Gastroesophageal sphincter (tissue), 3 donors: ENCODE results near the gene LARGE1.

Experiments used
- CTCF ChIP-seq, 4 experiments: fragments of 200-600 bp in 2 of 4; fragments of 450-650 bp in 2 of 4; sonication (generic) in 1 of 4; IDR thresholded peaks; one replicate each; pipeline ENCODE4 v1.5.1; 2017 to 2019; ENCODE audit warnings: antibody characterized with exemption in 4 of 4, mild to moderate bottlenecking in 2 of 4, moderate library complexity in 2 of 4
- POLR2AphosphoS5 ChIP-seq: sonication (generic); formaldehyde crosslinking; IDR thresholded peaks from one replicate; pipeline ENCODE4 v1.6.1; 2017; ENCODE audit warnings: antibody characterized with exemption

GRCh38 chr22:33923033-33923432 is 2.8 kb upstream of the LARGE1 start:
- no peak for TF ChIP-seq CTCF (IDR thresholded peaks at IDR 0.05)
- TF ChIP-seq POLR2AphosphoS5 = no peak
